ENCODE measurements around the gene DIDO1.

DNA sequence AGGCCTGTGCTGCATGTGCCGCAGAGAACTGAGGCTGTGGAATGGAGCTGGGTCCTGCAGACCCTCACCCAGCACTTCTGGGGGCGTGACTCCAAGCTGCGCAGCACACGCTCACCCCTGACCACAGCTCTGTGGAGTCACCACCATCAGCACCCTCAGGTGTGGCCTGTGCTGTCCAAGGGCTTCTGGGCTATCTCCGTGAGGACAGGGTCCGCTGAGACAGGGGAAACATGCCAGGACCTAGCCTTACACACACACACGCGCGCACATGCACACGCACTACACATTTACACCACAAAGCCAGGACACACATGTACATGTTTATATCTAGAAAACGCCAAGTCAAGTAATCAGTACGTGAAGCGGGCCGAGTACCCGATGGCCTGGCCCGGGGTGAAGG lies 37.9 kb downstream of the DIDO1 start:
- TF ChIP-seq, protein P1, sequence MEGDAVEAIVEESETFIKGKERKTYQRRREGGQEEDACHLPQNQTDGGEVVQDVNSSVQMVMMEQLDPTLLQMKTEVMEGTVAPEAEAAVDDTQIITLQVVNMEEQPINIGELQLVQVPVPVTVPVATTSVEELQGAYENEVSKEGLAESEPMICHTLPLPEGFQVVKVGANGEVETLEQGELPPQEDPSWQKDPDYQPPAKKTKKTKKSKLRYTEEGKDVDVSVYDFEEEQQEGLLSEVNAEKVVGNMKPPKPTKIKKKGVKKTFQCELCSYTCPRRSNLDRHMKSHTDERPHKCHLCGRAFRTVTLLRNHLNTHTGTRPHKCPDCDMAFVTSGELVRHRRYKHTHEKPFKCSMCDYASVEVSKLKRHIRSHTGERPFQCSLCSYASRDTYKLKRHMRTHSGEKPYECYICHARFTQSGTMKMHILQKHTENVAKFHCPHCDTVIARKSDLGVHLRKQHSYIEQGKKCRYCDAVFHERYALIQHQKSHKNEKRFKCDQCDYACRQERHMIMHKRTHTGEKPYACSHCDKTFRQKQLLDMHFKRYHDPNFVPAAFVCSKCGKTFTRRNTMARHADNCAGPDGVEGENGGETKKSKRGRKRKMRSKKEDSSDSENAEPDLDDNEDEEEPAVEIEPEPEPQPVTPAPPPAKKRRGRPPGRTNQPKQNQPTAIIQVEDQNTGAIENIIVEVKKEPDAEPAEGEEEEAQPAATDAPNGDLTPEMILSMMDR (IDR thresholded peaks at IDR 0.05), result no peak
- no peak for TF ChIP-seq POLR2AphosphoS5 (IDR thresholded peaks at IDR 0.05)
- no peak for TF ChIP-seq POLR2A (IDR thresholded peaks at IDR 0.05)
